CD4-positive, alpha-beta T cell treated with Interleukin-17A for 4 hours (primary cell): ENCODE data around the gene DNER.
"Not testable (repeated sequence)": the region's sequence is repeated elsewhere in the genome, so short reads cannot be mapped to it uniquely, and the experiment has no call there.

Source experiments
- DNase-seq: peaks from one replicate; pipeline ENCODE4 v3.0.0-alpha.2; 2020; ENCODE audit warnings: mixed read lengths

DNER gene

DNA sequence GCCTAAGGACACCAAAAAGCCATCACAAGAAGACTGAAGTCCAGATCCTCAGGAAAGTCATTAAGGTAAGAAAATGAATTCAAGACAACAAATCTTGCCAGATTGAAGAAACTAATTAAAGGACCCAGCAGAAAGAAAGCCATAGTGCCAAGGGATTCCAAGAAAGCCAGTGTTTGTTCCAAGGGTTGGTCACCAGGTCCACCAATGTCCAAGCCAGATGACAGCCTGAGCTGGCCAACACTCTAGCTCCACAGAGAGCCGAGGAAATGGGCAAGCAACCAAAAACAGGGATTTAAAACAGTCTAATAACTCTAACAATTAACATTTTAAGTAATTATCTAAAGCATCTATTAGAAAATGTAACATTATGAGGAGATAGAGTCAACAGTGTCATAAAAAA lies 49.2 kb downstream of the DNER start:
- DNase-seq, result no peak

DNA sequence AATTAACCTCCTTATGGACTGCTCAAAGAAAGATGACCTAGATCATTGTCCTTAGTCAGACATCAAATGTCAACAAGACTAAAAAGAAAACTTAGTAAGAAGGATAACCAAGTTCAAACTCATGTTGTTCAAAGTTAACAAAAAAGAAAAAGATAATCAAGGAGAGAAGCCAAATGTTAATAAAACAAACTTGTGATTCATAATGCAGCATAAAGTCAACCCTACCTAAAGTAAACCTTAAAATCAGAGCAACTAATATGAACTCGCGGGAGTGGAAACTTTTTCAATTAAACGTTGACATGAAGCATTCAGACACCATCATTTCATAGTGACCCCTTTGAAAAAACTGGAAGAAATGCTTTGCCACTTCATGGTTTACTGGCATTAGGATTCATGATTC lies 52.9 kb downstream of the DNER start:
- DNase-seq, result no peak

DNA sequence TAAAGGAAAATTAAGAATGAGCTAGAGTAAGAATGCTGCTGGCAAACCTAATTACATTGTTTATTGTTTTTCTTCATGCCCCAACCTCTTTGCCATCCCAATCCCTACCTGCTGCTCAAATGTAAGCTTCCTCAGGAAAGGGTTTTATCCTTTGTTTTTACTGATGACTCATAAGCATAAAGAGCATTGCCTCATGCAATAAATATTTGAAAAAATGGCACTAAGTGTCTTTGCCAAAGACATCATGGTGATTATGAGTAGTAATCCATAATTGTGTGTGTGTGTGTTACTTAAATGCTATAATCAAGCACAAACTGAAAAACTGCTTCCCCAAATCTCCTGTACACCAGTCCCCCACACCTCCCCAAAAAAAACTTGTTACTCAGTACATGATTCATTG lies 53.4 kb downstream of the DNER start:
- DNase-seq, result no peak

DNA sequence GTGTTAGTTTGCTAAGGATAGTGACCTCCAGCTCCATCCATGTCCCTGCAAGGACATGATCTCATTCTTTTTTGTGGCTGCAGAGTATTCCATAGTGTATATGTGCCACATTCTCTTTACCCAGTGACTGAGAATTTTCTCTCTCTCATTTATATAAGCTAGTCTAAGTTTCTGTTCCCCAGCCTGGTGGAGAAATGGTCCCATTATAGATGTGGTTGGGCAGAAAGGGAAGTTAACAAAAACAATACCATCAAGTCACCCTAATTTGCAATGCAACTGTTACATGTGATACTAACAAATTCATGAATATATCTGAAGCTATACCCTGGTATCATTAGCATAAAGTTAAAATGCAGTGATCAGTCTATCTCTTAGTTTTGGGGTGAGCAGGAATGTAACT lies 54.0 kb downstream of the DNER start:
- no peak for DNase-seq

DNA sequence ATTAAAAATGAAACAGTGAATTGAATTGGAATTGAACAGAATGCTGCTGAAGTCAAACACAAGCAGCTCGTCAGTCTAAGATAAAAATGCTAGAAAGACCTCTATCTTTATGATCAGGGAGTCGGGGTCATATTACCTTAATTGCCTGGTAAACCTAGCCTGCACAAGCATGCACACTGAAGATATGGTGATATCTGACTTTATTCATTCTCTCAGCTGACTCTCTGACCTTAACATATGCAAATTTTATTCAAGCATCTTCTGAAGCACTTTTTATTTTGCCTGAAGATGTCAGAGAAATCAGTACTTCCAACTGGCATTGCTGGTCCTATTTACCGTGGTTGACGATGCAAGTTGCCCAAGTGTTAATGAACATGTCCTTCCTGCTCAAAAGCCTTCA lies 56.4 kb downstream of the DNER start:
- no peak for DNase-seq

DNA sequence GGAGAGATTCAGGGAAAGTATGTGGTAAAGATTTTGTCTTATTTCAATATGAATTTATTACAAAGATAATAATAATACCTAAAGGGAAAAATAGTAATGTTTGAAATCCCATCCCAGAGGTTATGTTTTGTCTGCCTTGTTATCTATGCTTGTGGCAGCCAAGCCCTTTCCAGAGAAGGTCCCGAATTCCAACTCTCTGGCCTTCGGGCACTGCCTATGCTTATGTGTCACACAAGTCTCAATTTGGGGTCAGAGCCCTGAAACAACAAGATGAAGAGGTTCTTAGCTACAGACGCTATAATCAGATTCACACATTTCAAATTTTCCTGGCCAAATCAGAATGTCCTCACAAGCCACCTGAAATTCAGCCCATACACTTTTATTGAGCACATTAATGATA lies 59.9 kb downstream of the DNER start:
- DNase-seq, result no peak

DNA sequence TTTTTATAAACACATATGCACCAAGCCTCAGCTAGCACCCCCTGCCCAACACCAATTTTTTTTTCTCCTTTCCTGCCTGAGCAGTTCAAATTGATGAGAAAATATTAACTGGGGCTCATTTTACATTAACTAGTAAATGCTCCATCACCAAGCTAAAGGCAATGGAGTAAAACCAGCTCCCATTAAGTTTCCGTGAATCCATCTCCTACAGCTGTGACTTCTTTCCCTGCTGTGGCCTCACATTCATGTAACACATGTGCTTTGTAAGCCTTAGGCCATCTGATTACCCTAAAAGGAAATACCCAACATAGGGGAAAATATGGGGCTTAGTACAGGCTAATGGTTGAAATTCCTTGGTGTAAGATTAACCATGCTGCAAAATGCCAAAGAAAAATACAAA lies 60.8 kb downstream of the DNER start:
- DNase-seq, result no peak

DNA sequence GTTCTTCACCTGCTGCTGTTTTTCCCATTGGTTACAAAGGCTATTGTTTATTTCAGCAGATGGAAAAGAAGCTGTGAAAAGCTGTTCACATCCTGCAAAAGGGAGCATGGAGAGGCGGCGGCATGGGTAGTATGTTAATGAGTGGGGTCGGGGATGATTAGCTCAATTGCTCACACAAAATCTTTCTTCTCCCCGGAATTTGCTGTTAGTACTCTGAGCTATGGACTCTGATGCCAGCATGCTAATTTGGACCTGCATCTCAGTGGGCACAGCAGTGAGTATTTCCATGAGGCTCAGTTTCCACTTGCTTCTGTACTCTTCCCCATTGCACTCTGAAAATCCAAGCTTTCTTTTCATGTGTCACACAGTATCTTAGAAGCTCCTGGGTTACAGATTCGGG lies 61.6 kb downstream of the DNER start:
- no peak for DNase-seq

DNA sequence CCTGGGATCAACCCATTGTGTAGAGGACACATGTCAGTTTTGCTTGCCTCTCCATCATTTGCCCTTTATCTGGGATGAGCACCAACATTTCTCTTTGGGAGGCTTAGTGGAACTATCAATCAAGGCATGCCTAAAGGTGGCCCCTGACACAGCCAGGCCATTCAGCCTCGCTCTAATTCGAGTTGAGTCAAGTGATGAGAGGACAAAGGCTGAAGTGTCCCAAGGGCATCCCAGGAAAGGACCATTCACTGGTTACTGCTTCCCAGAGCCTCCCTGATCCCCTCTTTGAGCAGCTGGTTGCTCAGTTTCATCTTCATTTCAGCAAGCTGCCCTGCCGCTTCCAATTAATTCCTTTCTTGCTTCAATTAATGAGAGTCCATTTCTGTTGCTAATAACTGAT lies 63.5 kb downstream of the DNER start:
- no peak for DNase-seq

DNA sequence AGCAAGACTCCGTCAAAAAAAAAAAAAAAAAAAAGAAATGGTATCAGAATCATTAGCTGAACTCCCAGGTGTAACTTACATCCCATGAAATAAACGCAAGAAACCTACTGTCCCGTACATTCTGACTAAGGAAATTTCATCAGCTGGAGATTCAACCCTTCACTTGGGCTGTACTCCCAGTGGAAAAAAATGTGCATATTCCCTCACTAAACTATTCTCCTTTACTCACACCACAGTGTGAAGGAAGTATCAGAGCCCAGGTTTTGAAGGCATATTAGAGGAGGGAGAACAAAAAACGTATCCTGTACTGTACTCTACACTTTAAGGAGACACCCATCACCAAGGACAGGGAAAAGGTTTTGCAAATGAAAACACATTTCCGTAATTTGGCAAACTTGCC lies 64.3 kb downstream of the DNER start:
- DNase-seq, result no peak

DNA sequence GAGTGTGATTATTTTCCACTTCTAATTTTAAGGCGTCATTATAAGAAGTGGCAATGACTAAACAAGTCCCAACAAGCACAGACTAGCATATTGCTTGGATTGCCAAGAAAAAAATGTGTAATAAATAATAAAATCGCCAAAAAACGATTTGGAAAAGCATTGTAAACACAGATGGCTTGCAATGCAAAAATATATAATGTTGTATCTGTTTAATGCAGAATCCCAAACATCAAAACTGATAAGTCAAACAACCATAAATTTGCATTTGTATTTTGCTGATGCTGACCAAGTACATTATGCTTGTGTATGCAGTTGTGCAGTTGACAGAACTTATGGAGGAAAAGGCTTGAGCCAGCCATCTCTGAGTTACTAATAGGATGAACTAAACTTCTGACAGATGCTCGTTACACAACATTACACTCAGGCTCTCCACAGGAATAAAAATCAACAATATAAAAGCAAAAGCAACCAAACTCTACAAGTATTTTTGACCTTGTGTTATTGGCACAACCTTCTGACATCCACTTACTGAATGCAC lies 68.1 kb downstream of the DNER start:
- no peak for DNase-seq

DNA sequence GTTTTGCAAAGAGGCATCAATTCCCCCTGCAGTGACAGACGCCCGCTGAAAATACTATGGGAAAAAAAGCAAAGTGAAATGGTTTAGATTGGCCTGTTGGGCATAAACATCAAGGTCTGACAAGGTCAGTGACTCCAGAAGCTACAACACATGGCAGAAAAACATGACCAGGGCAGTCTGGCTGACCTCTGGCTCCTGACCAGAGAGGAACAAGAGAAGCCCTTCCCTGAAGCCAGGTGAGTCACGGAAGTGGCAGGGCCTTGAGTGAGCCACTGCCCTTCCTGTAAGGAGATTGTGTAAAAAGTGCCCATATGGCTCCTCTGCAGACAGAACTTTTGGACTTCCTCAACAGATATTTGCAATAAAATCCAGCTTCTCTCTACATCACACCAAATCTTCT lies 72.0 kb downstream of the DNER start:
- no peak for DNase-seq

DNA sequence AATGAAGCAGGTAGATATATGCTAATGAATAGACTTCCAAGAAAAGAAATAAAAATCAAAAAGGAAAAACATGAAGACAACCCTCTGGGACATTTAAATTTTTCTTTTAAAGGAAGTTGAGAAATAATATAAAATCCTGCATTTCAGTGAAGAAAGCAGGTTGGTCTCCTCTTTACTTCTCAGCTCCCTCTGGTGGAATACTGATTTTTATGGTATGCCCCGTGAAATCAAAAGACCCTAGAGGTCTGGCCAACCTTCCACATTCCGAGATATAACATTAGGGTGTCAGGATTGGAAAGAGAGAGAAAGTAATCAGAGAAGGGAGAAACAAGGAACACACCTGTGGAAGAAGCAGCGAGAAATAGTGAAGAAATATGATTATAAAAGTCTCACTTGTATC lies 72.7 kb downstream of the DNER start:
- DNase-seq, result no peak

DNA sequence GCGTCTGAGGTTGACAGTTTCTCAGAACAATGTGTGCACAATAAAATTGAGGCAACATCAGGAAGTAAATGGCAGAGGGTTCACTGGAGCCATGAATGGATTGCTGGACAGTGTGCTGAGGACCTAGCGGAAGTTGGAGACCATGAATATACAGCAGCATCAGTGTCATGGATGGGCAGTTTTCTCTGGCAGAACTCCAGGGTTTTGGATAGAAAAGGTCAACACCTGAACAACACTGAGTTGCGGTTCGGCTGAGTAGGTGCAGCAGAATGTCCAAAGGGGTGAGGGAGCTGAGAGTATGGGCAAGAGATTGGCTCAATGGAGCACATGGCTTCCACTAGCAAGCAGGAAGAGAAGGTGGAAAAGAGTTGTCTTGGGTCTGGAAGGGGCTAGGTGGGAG lies 73.7 kb downstream of the DNER start:
- no peak for DNase-seq

DNA sequence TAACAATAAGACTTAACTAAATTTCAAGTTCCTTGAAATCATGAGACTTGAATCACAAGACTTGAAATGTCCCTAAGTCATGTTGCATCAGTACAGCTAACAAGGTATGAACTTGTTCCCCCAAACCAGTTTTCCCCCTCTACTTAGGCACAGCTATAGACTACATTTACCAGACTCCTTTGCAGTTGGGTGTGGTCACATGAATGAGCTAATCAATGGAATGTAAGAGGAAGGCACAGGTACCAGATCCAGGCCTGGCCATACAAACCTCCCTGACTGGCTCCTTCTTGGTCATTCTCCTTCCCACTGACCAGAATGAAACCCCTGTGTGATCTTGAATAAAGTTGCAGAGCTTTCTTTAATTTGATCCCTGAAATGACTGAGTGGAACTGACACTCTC lies 77.8 kb downstream of the DNER start:
- DNase-seq, result no peak

DNA sequence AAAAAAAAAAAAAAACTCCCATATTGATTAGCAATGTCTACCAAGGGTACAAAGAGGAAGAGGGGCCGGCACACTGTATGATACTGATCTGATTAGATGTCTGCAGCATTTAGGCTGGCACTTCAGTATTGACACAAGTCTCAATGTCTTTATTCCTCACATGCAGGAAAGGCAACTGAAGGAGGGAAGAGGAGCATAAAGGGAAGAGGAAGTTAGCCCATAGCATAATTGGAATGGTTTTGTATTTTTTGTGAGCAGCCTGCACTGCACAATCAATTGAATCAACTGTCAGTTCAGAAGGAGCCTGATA lies 79.0 kb downstream of the DNER start:
- DNase-seq, result no peak

DNA sequence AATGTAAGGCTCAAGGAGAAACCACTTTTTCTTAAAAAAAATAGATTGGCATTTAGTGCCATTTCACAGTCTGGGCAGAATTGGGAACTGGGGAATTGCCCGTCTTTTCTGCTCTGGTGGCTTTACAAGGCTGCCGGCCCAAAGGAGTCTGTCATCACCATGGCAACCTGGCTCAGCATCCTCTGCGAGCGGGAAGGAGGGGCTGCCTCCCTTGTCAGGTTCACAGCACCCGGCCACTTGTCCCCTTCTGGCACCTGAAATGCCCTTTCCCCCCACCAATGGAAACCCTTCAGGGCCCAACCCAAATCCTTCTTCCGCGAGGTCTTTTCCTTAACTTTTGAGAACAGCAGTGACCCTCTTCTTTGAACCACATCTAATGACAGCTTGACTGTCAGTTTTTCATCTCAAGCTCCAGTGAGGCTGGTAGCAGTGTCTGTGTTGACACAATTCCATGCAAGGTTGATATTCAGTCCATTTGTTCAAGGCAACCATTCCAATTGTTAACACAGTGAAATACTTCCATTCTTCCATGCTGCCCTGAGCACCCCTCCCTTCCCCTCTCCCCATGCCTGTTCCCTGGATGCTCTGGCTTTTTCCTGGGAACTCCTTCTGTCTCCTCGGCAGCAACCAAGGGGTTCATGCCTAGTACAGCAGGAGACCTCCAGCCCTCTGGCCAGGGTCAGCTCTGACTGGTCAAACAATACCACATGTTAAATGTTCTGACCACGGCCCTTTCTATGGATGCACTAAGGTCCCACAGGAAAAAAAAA lies 79.6 kb downstream of the DNER start:
- DNase-seq, result no peak

DNA sequence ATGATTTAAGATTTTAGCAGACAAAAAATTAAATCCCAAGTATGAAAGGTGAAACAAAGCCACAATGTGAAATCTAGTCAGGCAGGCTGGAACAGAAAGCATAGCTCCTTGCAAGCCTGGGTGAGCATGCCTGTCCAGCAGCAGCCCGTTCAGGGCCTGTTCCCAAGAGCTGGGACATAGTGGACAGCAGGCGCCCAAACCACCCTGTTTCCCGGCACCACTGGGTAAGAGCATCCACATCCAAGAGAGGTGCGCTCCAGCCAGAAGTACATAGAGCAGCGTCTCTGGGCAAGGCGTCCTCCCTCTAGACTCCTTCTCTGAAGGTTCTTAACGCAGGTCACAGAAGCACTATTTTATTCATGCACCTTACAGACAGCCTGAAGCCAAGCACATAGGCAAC lies 80.8 kb downstream of the DNER start:
- DNase-seq, result no peak

DNA sequence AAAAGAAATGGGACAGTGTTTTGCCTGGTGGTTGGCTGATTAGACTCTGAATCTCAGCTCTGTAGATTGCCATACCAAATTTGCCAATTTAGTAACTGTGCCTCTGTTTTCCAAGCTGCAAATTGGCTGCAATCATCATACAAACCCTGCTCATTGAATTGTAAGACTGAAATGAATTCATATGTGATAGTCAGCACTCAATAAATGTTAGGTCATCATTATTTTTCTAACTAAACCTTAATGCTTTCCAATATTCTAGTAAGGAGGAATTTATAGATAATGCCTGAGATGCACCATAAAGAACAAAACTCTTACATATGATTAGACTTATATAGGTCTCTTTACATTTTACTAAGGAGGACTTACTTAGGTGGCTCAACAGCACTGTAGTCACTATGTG lies 85.3 kb downstream of the DNER start:
- DNase-seq, result no peak

DNA sequence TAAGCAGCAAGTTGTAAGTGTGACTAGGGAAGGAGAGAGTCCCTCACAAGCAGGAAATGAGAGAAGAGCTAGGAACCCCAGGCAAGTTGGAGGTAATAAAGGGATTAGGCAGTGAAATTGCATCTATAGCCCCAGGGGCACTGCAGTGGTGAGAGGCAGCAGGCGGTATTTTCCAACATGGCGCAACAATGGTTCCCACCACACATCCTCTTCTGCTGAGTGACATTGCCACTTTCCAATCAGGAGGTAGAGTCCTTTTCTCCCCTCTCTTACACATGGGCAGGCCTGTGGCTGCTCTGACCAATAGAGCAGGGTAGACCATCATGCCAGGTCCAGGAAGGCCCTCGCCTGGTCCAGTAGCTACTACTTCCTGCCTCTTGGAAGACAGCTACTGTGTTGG lies 86.6 kb downstream of the DNER start:
- no peak for DNase-seq

DNA sequence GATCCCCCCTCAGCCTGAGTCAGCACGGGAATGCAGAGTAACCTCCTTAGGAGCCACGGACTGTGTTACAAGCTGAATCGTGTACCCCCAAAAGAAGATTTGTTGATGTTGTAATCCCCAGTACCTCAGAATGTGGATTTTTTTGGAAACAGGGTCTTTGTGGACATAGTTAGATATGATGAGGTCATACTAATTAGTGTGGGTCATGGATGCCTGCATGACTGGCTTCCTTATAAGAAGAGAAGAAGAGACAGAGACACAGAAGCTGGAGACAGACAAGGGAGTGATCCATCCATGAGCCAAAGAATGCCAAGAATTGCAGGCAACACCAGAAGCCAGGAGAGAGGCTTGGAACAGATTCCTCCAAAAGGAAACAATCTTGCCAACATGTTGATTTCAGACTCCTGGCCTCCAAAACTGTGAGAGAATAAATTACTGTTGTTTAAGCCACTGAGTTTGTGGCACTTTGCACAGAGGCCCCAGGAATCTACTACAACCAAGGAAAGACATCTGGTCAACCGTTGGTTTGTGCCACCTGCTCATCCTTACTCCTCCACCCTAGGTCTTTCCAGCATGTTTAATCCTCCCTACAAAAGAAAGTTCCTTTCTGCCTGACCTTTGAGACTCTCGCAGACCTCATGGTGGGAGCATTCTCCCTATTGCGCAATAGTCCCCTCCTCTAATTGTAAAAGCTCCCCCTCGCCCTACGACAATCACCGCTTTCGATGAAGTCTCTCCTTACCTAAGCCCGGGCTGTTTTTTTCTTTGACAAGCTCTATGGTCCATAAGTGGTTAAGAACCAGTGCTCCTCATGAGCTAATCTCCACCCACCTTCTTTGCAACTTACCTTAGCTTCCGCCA lies 91.6 kb downstream of the DNER start:
- DNase-seq, result no peak

DNA sequence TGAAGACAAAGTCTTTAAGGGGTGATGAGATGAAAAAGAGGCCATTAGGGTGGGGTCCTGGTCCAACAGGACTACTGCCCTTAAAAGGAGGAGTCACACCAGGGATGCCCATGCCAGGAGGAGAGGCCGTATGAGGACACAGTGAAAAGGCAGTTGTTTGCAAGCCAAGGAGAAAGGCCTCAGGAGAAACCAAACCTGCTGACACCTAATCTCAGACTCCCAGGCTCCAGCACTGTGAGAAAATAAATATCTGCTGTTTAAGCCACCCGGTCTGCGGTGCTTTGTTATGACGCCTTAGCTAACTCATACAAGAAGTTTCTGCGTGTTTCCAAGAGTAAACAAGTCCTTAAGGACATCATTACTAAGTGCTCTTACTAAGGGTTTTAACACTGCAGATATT lies 93.6 kb downstream of the DNER start:
- no peak for DNase-seq

DNA sequence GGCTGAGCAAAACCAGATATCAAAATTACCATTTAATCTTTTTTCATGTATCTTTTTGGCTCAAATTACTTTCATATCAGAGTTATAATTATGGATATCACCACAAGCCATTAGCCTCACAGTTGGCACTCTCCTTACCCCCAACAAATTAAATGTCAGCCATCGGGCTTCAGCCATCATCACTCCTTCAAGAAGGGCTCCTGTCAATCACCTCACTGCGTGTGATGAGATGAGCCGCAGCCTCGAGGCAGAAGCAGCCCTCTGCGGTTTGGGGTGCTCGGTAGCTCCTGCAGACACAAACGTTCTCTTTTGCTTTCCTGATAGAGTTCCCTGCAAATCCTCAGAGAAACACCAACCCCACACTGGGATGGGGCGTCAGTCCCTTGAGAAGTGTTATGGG lies 94.1 kb downstream of the DNER start:
- no peak for DNase-seq

DNA sequence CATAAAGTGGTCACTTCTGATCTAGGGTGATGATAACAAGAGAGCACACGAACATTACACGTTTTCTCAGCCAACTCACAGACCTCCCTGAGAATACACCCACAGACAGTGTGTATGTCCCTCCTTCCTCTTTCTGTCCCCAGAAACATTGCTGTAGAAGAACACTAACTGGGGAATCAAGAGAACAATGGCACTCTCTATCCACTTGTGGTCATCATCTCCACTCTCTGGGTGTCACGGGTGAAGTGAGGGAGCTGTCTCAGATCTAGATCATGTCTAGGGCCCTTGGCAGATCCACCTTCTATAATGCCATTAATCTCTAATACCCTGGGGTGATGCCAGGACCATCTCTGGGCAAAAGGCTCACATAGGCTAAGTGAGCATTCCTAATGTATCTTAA lies 97.9 kb downstream of the DNER start:
- no peak for DNase-seq

DNA sequence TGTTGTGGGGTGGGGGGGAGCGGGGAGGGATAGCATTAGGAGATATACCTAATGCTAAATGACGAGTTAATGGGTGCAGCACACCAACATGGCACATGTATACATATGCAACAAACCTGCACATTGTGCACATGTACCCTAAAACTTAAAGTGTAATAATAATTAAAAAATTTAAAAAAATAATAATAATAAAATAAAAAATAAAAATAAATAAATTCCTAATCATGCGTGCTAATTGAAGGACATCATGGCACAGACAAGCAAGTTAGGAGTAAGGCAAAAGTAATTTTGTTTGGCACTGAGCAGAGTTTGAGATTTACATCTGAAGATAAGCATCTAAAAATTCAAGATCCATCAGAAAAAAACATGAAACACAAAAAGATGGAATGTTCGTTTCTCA lies 100.3 kb downstream of the DNER start:
- not testable (repeated sequence) for DNase-seq
